GM12873 (cell line): Measurements from ENCODE around the gene LIPC.

Experiments
- TF ChIP-seq, protein P1 (sequence below): IDR thresholded peaks from 2 replicates; pipeline ENCODE4 v1.5.1; 2012; ENCODE audit warnings: low read depth, mild to moderate bottlenecking, moderate library complexity, low read length, control low read depth; ENCODE audit not compliant: insufficient read depth; ENCODE audit errors: missing control alignments

The LIPC gene

DNA sequence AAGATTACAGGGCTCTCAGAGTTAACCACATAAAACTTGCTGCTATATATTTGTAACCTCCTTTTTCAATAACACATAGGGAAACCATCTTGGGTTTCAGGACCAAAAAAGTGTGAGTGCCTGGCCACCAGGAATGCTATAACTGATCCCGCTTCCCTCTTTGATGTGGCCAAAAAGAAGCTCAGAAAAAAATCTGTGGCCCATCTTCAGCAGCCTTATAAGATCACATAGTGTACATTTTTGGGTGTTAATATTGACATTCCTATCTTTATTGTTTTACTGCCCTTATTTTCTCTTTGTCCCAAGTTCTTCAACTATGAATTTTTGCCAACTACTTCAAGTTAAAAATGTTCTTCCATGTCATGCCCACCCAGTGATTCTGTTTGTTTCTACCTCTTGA lies 102.8 kb downstream of the LIPC start:
- TF ChIP-seq, protein P1, sequence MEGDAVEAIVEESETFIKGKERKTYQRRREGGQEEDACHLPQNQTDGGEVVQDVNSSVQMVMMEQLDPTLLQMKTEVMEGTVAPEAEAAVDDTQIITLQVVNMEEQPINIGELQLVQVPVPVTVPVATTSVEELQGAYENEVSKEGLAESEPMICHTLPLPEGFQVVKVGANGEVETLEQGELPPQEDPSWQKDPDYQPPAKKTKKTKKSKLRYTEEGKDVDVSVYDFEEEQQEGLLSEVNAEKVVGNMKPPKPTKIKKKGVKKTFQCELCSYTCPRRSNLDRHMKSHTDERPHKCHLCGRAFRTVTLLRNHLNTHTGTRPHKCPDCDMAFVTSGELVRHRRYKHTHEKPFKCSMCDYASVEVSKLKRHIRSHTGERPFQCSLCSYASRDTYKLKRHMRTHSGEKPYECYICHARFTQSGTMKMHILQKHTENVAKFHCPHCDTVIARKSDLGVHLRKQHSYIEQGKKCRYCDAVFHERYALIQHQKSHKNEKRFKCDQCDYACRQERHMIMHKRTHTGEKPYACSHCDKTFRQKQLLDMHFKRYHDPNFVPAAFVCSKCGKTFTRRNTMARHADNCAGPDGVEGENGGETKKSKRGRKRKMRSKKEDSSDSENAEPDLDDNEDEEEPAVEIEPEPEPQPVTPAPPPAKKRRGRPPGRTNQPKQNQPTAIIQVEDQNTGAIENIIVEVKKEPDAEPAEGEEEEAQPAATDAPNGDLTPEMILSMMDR: no peak

DNA sequence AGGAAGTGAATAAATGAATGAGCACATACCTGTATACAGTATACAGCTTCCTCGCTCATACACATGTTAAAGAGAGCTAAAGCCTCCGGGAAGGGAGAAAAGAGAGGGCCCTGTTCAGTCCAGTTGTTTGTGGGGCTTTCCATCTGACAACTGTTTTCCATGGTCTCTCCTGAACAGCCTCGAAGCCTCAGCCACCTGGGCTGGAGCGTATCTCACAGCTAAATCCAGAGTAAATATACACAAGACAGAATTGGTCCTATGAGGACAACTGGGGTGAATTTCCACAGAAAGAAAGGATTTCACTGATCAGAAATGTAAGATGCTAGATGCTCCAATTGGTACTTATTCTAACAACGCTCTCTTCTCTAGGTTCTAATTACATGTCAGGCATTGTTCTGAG lies 103.5 kb downstream of the LIPC start:
- TF ChIP-seq, protein P1: no peak

DNA sequence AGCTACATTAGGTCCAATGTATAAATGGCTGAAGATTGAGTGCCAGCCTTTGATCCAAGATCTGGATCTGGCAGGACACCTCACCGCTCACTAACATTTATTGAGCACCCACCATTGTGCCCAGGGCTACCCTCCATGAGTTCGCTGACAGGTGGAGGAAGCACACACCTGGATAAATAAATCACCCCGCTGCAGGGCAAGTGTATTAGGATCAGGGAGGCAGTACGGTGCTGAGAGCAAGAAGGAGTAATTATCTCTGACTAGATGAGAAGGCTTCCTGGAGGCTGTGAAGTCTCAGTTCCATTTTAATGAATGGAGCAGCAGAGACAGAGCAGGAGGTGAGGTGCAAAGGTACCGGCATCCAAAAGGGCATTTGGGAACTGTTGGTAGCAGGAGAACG lies 104.1 kb downstream of the LIPC start:
- TF ChIP-seq, protein P1: no peak

DNA sequence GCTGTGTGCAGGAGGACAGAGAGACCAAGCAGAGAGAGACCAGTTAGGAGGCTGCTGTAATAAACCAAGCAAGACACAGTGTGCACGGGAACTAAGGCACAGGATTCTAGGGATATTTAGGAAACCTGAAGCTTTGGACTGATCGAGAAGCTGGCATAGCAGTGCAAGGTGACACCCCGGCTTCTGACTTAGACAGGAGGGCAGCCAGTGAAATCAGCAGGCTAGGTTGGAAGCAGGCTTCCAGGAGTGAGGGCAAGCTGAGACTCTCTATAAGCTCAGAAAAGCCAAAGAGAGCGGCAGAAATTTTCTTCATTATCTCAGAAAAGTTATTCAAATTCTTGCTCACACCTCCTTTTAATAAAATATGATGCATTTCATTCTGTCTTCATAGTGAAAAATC lies 104.6 kb downstream of the LIPC start:
- TF ChIP-seq, protein P1: no peak

DNA sequence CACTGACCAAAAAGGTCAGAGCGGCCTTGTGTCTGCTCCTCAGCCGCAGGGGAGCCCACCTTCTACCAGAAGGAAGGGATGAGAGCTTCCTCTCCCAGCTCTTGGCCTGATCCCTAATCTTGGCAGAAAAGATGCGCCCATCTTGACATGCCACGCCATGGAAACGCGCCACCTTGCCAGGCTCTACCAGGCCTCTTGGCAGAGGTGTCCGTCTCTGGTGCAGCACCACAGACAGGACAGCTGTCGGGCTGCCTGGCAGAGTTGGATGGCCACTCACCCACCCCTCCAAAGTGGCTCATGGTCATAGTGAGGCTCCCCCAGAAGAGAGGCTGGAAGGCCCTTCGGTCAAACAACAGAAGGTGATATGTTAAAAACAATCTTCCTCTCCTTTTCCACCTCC lies 105.2 kb downstream of the LIPC start:
- TF ChIP-seq, protein P1: no peak

DNA sequence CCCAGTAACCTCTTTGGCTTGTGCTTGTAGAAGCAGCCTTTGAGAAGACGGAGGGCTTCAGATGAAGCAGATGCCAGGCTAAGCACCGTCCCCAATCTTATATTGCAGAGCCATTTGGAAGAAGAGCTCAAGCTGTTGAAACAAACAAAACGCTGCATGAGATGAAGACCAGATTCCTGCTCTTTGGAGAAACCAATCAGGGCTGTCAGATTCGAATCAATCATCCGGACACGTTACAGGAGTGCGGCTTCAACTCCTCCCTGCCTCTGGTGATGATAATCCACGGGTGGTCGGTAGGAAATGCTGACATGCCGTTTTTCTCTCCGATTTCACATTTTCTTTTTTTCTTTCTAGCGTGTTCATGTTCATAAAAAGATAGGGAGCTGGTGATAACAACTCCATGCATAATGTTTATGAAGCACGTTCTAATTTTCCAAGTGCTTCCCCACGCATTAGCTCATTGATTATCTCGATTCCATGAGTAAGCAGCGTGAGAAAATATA lies 106.5 kb downstream of the LIPC start:
- TF ChIP-seq, protein P1: no peak

DNA sequence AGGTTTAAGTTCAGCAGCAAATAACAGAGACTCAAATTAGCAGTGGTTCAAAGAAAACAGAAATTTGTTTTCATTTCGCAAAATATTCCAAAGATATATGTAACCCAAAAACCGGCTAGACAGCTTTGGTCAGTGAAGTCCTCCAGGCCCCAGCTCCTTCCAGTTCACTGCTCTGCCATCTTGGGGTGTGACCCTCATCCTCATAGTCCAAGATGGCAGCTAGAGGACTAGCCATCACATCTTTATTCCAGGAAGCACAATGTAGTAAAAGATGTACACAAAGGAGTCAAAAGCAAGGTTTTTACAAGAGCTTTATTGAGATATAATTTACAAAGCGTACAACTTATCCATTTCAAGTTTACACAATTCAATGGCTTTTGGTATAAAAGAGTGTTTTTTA lies 107.1 kb downstream of the LIPC start:
- TF ChIP-seq, protein P1: no peak
